Measurements from ENCODE around the gene INTU.

Gene INTU

GRCh38 chr4:127772769-127773671, 140.3 kb downstream of the INTU start:
- no peak overlapping the region for H3K4me3 ChIP-seq (ENCODE audit: low read depth, low read length)
- no peak for TF ChIP-seq CTCF (IDR thresholded peaks at IDR 0.05; ENCODE audit: low read depth, low read length)

GRCh38 chr4:127775843-127776242, 143.1 kb downstream of the INTU start:
- no peak for TF ChIP-seq CTCF (IDR thresholded peaks at IDR 0.05; ENCODE audit: low read depth, low read length)
- no peak overlapping the region for H3K4me3 ChIP-seq (ENCODE audit: low read depth, low read length)
